GM10266 (cell line): ENCODE measurements around the gene NELFB.

ENCODE experiments used
- DNase-seq: peaks from one replicate; pipeline ENCODE4 v3.0.0; 2012; ENCODE audit errors: extremely low spot score
- CTCF ChIP-seq: IDR thresholded peaks from 2 replicates; pipeline ENCODE4 v1.5.1; 2012; ENCODE audit warnings: mild to moderate bottlenecking, low read depth; ENCODE audit not compliant: control insufficient read depth, insufficient read depth; ENCODE audit errors: missing control alignments

Gene NELFB

GRCh38 chr9:137278721-137279711 is 23.9 kb downstream of the NELFB start:
- TF ChIP-seq CTCF: no peak
- no peak for DNase-seq

GRCh38 chr9:137279741-137280473 is 24.8 kb downstream of the NELFB start:
- no peak for DNase-seq

GRCh38 chr9:137280474-137281344 is 25.6 kb downstream of the NELFB start:
- TF ChIP-seq CTCF: no peak
- DNase-seq: no peak

More at GRCh38 chr9:137279741-137280473, 24.8 kb downstream of the NELFB start:
- TF ChIP-seq CTCF: no peak

GRCh38 chr9:137281345-137282116 is 26.4 kb downstream of the NELFB start:
- TF ChIP-seq CTCF: no peak
- no peak for DNase-seq

- peak; percentile 41 for TF ChIP-seq CTCF
- peak; percentile 61 for DNase-seq
Measured at GRCh38 chr9:137286975-137287383, 31.9 kb downstream of the NELFB start.

- DNase-seq: no peak
- no peak for TF ChIP-seq CTCF
Measured at GRCh38 chr9:137293094-137293481, 38.0 kb downstream of the NELFB start.
